Activated CD4-positive, alpha-beta T cell treated with anti-CD3 and anti-CD28 coated beads for 24 hours (primary cell): ENCODE results near the gene CRTC1.

Experiments
- DNase-seq, 2 donors: peaks; one replicate each; pipeline ENCODE4 v3.0.0-alpha.2; 2020; ENCODE audit warnings: low read depth in 2 of 2

The CRTC1 gene

DNA sequence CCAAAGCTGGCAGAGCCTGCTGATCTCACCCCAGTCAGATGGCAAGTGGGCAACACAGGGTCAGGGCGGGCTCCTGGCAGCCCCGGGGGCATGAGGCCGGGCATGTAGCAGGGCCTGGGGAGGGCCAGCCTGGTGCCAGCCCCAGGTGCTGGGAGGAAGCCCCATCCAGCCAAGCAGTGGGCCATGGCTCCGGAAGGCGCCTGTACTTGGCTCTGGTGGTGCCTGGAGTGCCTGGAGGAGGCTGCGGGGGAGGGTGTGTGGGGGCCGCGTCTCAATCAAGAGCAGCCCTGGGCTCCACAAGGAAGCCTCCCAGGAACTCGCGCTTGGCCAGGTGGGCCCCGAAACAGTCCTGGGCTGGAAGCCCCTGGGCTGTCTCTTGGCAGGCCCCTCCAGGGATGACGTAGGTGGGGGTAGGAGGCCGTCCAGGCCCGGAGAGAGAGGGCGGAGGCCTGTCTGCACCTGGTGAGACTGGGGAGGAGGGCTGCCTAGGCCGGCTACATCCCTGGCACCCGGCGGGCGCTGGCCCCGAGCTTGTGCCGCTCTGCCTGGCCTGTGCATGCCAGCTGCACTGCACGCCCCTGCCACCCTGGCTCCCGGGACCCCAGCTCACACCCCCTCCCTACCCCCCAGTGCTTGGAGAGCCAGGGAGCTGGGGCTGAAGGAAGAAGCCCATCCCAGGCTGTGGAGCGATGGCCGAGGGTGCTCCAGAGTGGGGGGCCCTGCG is 61.7 kb downstream of the CRTC1 start:
- DNase-seq: no peak

DNA sequence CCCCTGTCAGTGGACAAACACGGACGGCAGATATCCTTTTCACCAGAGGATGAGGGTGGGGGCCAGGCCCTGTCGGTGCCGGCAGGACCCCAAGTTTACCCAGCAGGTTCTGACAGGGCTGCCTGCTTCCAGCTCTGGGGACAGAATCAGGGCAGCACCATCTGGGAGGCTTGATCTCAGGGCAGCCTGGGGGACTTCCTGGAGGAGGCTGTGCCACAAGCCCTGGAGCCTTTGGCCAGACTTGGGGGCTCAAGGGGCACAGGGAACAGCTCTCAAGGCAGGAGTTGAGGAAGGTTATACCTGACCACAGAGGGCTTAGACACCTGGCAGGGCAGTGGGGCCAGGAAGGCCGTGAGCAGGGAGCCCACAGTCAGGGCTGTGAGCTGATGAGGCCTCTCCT is 62.5 kb downstream of the CRTC1 start:
- DNase-seq: no peak

DNA sequence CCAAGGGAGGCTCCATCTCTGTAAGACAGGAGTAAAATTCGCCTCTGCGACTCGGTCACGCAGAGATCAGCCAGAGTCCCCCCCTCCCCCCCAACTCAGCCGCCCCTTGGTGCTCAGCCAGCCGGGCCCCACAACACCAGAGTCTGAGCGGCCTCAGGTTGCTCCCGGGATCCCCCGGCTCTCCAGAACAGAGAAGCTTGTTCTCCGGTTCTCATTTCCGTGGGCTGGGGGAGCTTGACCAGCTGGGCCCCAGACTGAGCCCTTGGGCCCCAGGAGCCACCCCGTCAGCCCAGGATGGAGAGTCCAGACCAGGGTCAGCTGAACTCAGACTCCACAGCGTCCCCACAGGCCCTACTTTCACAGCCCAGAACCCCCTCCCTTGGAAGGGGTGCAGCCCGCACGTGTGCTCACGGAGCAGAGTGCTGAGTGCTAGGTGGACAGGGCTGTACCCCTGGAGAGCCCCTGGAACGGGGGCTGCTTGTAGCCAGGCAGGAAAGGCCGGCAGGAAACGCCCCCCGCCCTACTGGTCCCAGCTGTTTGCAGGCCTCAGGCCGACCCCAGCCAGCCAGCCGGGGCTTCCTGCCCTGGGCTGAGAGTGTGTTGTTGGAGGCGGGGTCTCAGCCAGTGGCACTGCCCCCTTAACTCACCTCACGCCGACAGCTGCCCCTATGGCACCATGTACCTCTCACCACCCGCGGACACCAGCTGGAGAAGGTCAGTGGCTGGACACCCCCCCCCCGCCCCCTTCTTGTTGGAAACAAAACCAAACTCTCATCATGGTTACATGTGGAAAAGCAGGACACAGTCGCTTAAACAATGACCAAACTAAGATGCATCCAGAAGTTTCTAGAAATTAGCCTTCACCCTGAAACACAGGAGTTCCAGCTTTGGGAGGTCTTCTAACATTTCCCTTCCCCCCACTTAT is 63.2 kb downstream of the CRTC1 start:
- DNase-seq: no peak

GRCh38 chr19:18749362-18750231 is 66.1 kb downstream of the CRTC1 start:
- DNase-seq: no peak

DNA sequence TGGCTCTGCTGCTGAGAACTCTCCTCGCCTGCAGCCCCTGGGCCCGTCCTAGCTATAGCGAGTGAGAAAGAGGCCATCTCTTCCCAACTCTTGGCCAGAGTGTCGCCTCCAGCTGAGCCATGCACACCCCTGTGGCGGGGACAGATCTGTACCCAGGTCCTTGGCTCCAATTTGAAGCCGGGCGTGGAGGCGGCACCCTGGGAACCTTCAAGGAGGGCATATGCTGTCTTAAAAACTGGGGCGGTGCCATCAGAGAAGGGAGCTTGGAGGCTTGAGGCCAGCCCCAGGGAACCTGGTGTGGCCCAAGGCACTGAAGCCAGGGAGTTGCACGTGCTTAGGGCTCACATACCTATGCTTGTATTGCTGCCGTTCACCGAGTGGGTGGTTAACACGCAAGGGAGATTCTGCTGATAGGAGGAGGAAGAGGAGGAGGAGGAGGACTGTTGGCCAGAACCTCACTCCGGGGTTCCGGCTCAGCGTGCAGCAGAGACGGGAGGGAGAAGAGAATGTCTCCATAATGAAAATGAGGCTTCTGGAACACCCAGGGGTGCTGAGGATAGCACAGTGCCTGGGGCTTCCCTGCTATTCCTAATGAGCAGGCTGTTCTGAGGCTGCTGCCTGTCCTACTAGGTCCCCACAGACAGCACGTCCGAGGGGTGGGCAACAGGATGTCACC is 67.0 kb downstream of the CRTC1 start:
- no peak for DNase-seq

DNA sequence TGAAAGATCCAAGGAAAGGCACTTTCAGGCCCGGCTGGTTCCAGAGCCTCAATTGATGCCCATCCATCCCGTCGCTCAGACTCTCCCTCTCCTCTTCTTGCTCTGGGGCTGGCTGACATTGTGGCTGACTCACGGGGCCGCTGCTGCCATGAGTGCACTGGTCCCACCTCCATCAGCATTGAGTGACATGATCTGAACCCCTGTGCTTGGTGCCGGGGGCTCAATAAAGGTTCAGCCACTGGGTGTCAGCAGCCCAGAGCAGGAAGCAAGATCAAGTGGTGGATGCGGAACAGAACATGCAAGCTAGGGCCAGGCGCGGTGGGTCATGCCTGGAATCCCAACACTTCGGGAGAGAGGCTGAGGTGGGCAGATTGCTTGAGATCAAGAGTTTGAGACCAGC is 68.1 kb downstream of the CRTC1 start:
- no peak for DNase-seq

DNA sequence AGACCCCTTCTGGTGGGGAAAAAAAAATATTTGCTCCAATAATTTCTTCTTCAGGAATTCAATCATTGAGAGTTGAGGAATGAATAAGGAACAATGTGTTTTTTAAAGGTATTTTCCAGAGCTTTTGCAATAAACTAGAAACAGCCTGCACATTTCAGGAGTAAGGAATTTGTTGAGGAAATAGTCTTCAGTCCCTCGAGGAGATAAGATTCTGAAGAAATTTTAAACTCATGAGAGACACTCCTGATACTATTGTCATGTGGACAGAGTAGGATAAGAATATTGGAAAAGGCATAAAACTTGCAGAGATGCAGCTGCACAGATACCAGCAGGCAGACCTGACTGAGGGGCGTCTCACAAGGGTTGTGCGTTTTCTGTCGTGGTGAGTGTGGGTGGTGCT is 71.0 kb downstream of the CRTC1 start:
- no peak for DNase-seq

- DNase-seq: no peak
These were observed 73.4 kb downstream of the CRTC1 start for GRCh38 chr19:18756896-18757295.

GRCh38 chr19:18759304-18759994 is 76.0 kb downstream of the CRTC1 start:
- no peak for DNase-seq

- DNase-seq: no peak
These were observed 76.5 kb downstream of the CRTC1 start for GRCh38 chr19:18759995-18760426.

GRCh38 chr19:18760440-18761383 is 77.2 kb downstream of the CRTC1 start:
- no peak for DNase-seq

- DNase-seq: no peak
These were observed 78.1 kb downstream of the CRTC1 start for GRCh38 chr19:18761531-18762110.

- DNase-seq: no peak
These were observed 78.9 kb downstream of the CRTC1 start for GRCh38 chr19:18762125-18763023.

GRCh38 chr19:18763674-18764590 is 80.5 kb downstream of the CRTC1 start:
- DNase-seq: no peak

GRCh38 chr19:18764591-18765051 is 81.1 kb downstream of the CRTC1 start:
- DNase-seq: no peak

DNA sequence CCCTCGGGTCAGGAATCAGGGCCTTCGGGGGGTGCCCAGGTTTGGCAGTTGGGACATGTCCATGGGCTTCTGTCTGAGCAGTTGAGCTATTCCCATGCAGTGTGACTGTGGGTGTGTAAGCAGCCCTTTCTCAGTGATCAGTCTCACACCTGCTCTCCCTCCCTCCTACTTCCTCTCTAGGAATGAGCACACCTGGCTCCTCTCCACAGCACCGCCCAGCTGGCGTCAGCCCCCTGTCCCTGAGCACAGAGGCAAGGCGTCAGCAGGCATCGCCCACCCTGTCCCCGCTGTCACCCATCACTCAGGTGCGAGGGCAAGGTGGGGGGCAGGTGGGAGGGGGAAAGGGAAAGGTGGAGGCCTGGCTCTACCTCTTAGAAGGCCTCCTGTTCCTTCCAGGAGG is 81.7 kb downstream of the CRTC1 start:
- no peak for DNase-seq
